CD4-positive, alpha-beta T cell (primary cell): ENCODE results near the gene SYNRG. TPM values are rescaled to one million over a fixed set of nuclear protein-coding genes. Genes with fewer than 3 reads are reported as not detected.

Experiments used
- ATAC-seq: fragments of 200-7000 bp; cut with Tn5 transposase; one replicate; pipeline ENCODE4 v1.10.0; 2022; ENCODE audit warnings: mild to moderate bottlenecking; ENCODE audit not compliant: poor library complexity
- CTCF ChIA-PET: fragments of 350-600 bp; sonication (Branson Sonifier 250); formaldehyde crosslinking; loops from one replicate; lab custom pipeline; 2021; ENCODE audit warnings: antibody characterized with exemption, inconsistent platforms; lab: Charles Lee
- POLR2A ChIA-PET: fragments of 350-600 bp; sonication (Branson Sonifier 250); formaldehyde crosslinking; loops from one replicate; lab custom pipeline; 2021; ENCODE audit warnings: antibody characterized with exemption, inconsistent platforms; lab: Charles Lee
- DNase-seq, 14 experiments: peaks; one replicate each; pipeline ENCODE4 v3.0.0-alpha.2; 2013 to 2020; ENCODE audit warnings: mixed read lengths in 2 of 14
- H3K27ac ChIP-seq, 2 donors: one replicate each; pipeline versions ENCODE4 v1.5.1 to v1.7.0; 2013; ENCODE audit warnings: low read length in 2 of 2, low read depth in 1 of 2, mild to moderate bottlenecking in 1 of 2
- H3K27me3 ChIP-seq, 2 experiments: 1 replicate in 1 of 2; 2 replicates in 1 of 2; pipeline versions ENCODE4 v1.6.1 to v1.7.0; 2013; ENCODE audit warnings: low read length in 2 of 2, control low read depth in 1 of 2, mild to moderate bottlenecking in 1 of 2, moderate library complexity in 1 of 2; ENCODE audit not compliant: insufficient read depth in 2 of 2, control insufficient read depth in 1 of 2
- H3K36me3 ChIP-seq: one replicate; pipeline ENCODE4 v1.6.1; 2013; ENCODE audit warnings: low read length, control low read depth; ENCODE audit not compliant: insufficient read depth
- H3K4me1 ChIP-seq: one replicate; pipeline ENCODE4 v1.6.1; 2013; ENCODE audit warnings: low read length, control low read depth; ENCODE audit not compliant: insufficient read depth
- H3K4me3 ChIP-seq: one replicate; pipeline ENCODE4 v1.5.1; 2013; ENCODE audit warnings: mild to moderate bottlenecking, low read length, moderate library complexity
- H3K9me3 ChIP-seq, 2 experiments: 1 replicate in 1 of 2; 2 replicates in 1 of 2; pipeline versions ENCODE4 v1.6.1 to v1.7.0; 2013; ENCODE audit warnings: low read length in 2 of 2, mild to moderate bottlenecking in 2 of 2, control low read depth in 1 of 2, moderate library complexity in 1 of 2; ENCODE audit not compliant: control insufficient read depth in 1 of 2, insufficient read depth in 1 of 2
- H3K27ac Mint-ChIP-seq: one replicate; pipeline ENCODE4 v1.8.0; 2020; ENCODE audit warnings: mixed read lengths
- H3K27me3 Mint-ChIP-seq: one replicate; pipeline ENCODE4 v1.8.0; 2021; ENCODE audit warnings: mixed read lengths
- H3K36me3 Mint-ChIP-seq: one replicate; pipeline ENCODE4 v1.8.0; 2021; ENCODE audit warnings: low read depth, mixed read lengths
- H3K4me1 Mint-ChIP-seq: one replicate; pipeline ENCODE4 v1.8.0; 2021; ENCODE audit warnings: low read depth, mixed read lengths
- H3K4me3 Mint-ChIP-seq: one replicate; pipeline ENCODE4 v1.8.0; 2020; ENCODE audit warnings: mild to moderate bottlenecking, mixed read lengths
- H3K9me3 Mint-ChIP-seq: one replicate; pipeline ENCODE4 v1.8.0; 2020; ENCODE audit warnings: mixed read lengths
- CTCF ChIP-seq: fragments of 200-600 bp; IDR thresholded peaks from one replicate; pipeline ENCODE4 v1.8.0; 2022; ENCODE audit warnings: antibody characterized with exemption, mild to moderate bottlenecking
- intact Hi-C, 2 experiments: fragments of 100-400 bp; cut with DNase I in 1 of 2; cut with micrococcal nuclease in 1 of 2; formaldehyde crosslinking; loops; one replicate each; pipeline versions ENCODE4 v1.15.1 to v1.9.0; 2023 to 2025; cut with DNase I, micrococcal nuclease
- total RNA-seq, 174 experiments: library from RNA in 2 of 174; stranded (reverse) in 2 of 174; gene quantifications; one replicate each; pipeline ENCODE4 v1.2.3 and lab custom pipeline; 2021 to 2026

SYNRG gene
- total RNA-seq, 2 experiments from 2014 or later: 40.0 to 45.8 TPM

DNA sequence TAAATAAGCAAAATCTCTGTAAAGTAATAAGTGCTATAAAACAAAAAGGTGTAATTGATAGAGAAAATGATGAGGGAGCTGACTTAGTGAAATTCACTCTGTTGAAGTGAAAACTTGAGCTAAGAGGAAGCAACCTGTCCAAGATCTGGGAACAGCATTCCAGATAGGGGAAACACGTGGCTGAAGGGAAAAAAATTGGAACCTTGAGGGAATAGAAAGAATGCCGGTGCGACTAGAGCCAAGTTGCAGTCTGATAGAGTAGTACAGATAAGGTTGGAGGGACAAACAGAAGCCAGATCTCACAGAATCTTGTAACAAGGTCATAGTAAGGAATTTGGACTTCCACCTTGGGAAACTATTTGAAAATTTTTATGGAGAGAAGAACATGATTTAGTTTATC, 34.7 kb upstream of the SYNRG start:
- POLR2A ChIA-PET: interaction anchor here (2.4 kb wide), 1 partner anchor 34 kb away, joined by 10 read pairs; the partner anchor contains the start of gene SYNRG
- no peak overlapping the region for H3K27ac ChIP-seq

DNA sequence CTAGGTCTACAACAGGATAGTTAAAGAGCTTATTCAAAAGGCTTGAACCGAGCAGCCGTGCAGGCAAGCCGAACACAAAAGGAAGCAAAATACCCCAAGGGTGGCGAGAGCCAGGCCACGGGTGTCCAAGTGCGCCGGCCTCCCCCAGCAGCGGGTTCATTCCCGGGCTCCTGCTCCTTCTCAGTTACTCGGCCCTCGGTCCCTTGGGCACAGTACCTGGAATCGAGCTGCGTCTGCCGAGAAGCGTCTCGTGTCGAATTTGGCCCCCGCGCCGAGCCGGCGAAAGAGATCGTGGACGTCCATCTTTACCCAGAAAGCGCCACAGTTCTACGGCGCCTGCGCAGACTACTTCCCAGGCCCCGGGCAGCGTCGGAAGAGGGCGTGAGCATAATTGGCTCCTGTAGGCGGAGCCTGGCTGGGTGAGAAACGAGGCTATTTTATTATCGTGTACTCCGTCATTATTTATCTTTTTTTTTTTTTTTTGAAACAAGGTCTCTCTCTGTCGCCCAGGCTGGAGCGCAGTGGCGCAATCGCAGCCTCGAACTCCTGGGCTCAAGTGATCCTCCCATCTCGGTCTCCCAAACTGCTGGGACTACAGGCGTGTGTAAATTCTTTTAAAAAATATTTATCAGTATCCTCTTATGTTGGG, 34.0 kb upstream of the SYNRG start, which contains the start of gene DDX52:
Gene DDX52 (minus strand): TSS at position 329 of the 649 bp plus-strand sequence. CDS start 26 bp downstream, at position 303.
- DNase-seq (peak; percentile 79 to 96 (median 86)), ATAC-seq (peak; percentile 100)
- H3K27ac Mint-ChIP-seq: peak within 1 kb of the TSS; percentile 92
- H3K27me3 Mint-ChIP-seq: peaks cover 41% of the 10 kb centered on the region
- H3K36me3 Mint-ChIP-seq: peaks cover 45% of the 10 kb centered on the region
- H3K4me1 Mint-ChIP-seq: peaks cover 40% of the 10 kb centered on the region
- Histone ChIP-seq H3K9me3 (no peaks in the 10 kb centered on the region), H3K36me3 (peaks cover 15% of the 10 kb centered on the region), H3K4me3 (peak within 1 kb of the TSS; percentile 74), H3K27me3 (peaks cover 16% of the 10 kb centered on the region in 2 experiments), H3K4me1 (peaks cover 14% of the 10 kb centered on the region), H3K27ac (peak within 1 kb of the TSS; percentile 61 to 66)
- TF ChIP-seq CTCF: no peak
- CTCF ChIA-PET: no interaction called here
- peak within 1 kb of the TSS; percentile 97 for H3K4me3 Mint-ChIP-seq
- POLR2A ChIA-PET: interaction anchor here (0.8 to 2.4 kb wide), 2 partner anchors 16 to 34 kb away, joined by 3 to 10 read pairs; partner anchors contain the start of gene SYNRG
- no peaks in the 10 kb centered on the region for H3K9me3 Mint-ChIP-seq
- intact Hi-C loops: loop anchor here in 1 of 2 experiments (2.0 to 5.0 kb wide), 3 partner anchors 32 to 286 kb away; no protein-coding TSS in a partner anchor

More for the DNA sequence above, 34.7 kb upstream of the SYNRG start:
- H3K9me3 Mint-ChIP-seq: no peaks in the 10 kb centered on the region
- intact Hi-C loops: loop anchor here in 1 of 2 experiments (2.0 to 5.0 kb wide), 3 partner anchors 33 to 287 kb away; no protein-coding TSS in a partner anchor
- peaks cover 37% of the 10 kb centered on the region for H3K4me1 Mint-ChIP-seq
- no peak for ATAC-seq
- TF ChIP-seq CTCF: no peak
- DNase-seq: no peak
- CTCF ChIA-PET: no interaction called here
- Histone ChIP-seq H3K4me3 (peak overlapping the region; percentile 74), H3K9me3 (no peaks in the 10 kb centered on the region), H3K27me3 (peaks cover 16 to 21% of the 10 kb centered on the region in 2 experiments), H3K4me1 (peaks cover 14% of the 10 kb centered on the region), H3K36me3 (peaks cover 12% of the 10 kb centered on the region)
- peaks cover 40% of the 10 kb centered on the region for H3K36me3 Mint-ChIP-seq
- peak overlapping the region; percentile 92 for H3K27ac Mint-ChIP-seq
- H3K4me3 Mint-ChIP-seq: peak overlapping the region; percentile 97
- H3K27me3 Mint-ChIP-seq: peaks cover 48% of the 10 kb centered on the region

DNA sequence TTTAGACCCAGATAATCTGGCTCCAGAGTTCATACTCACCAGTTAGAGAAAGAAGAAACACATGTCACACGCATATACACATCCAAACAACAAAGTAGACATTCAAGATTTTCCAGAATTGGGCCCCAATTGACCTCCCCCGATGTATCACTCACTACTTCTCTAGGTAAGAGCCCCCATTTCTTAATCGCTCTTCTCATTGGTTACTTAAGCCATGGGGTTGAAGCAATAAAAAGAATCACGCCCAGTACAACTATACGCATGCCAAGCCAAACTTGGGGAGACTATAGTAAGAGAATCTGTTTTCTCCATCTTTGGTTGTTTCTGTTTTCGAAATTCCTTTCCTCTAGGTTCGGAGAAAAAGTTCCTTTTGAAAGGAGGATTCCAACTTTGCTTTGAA, 33.5 kb upstream of the SYNRG start:
- H3K36me3 Mint-ChIP-seq: peaks cover 51% of the 10 kb centered on the region
- Histone ChIP-seq H3K36me3 (peaks cover 20% of the 10 kb centered on the region), H3K4me3 (peak overlapping the region; percentile 74), H3K27me3 (peaks cover 11 to 13% of the 10 kb centered on the region in 2 experiments), H3K9me3 (no peaks in the 10 kb centered on the region), H3K4me1 (peaks cover 14% of the 10 kb centered on the region), H3K27ac (peak overlapping the region; percentile 61 to 66)
- no peak for TF ChIP-seq CTCF
- H3K27ac Mint-ChIP-seq: peak overlapping the region; percentile 92
- POLR2A ChIA-PET: interaction anchor here (0.8 kb wide), 1 partner anchor 15 kb away, joined by 3 read pairs; no protein-coding TSS in a partner anchor
- intact Hi-C loops: loop anchor here in 1 of 2 experiments (2.0 to 5.0 kb wide), 3 partner anchors 32 to 285 kb away; no protein-coding TSS in a partner anchor
- H3K4me1 Mint-ChIP-seq: peaks cover 43% of the 10 kb centered on the region
- H3K4me3 Mint-ChIP-seq: peak overlapping the region; percentile 97
- CTCF ChIA-PET: no interaction called here
- H3K9me3 Mint-ChIP-seq: no peaks in the 10 kb centered on the region
- ATAC-seq (peak; percentile 22), DNase-seq (peak in 3 of 14 experiments; percentile 14 to 19 (median 17))
- H3K27me3 Mint-ChIP-seq: peaks cover 36% of the 10 kb centered on the region
